ENCODE measurements around the gene APOBEC3A. TPM values are rescaled to one million over a fixed set of nuclear protein-coding genes. Genes with fewer than 3 reads are reported as not detected.

The APOBEC3A gene
- total and polyA plus RNA-seq, 2 of the 8 experiments (the other 6 are each of a cell fraction or from before 2014, with no cell fraction given) = not detected

- TF ChIP-seq ATF3 (IDR thresholded peaks at IDR 0.05; ENCODE audit: insufficient read depth, low read depth, low read length) = no peak
- no peak for TF ChIP-seq ASH2L (IDR thresholded peaks at IDR 0.05; ENCODE audit: low read length)
- no peak for TF ChIP-seq PHF8 (conservative IDR thresholded peaks at IDR 0.05; ENCODE audit: low read depth, low read length)
- no peak for TF ChIP-seq SAP30 (IDR thresholded peaks at IDR 0.05; ENCODE audit: insufficient read depth, insufficient replicate concordance, low read length)
Measured at GRCh38 chr22:38986629-38987028, 29.2 kb downstream of the APOBEC3A start (continued).
